GM12865 (cell line): ENCODE results near the gene EXOC4.

Experiments
- DNase-seq: peaks from one replicate; pipeline ENCODE4 v3.0.0; 2010; ENCODE audit warnings: low read depth
- H3K4me3 ChIP-seq: 2 replicates; pipeline ENCODE4 v1.5.1; 2011; ENCODE audit warnings: mild to moderate bottlenecking, low read depth, low read length, control low read depth
- TF ChIP-seq, protein P1 (sequence below): IDR thresholded peaks from 2 replicates; pipeline ENCODE4 v1.5.1; 2011; ENCODE audit warnings: low read length, control low read depth, low read depth, inconsistent platforms; ENCODE audit not compliant: insufficient read depth; ENCODE audit errors: missing control alignments

Gene EXOC4

DNA sequence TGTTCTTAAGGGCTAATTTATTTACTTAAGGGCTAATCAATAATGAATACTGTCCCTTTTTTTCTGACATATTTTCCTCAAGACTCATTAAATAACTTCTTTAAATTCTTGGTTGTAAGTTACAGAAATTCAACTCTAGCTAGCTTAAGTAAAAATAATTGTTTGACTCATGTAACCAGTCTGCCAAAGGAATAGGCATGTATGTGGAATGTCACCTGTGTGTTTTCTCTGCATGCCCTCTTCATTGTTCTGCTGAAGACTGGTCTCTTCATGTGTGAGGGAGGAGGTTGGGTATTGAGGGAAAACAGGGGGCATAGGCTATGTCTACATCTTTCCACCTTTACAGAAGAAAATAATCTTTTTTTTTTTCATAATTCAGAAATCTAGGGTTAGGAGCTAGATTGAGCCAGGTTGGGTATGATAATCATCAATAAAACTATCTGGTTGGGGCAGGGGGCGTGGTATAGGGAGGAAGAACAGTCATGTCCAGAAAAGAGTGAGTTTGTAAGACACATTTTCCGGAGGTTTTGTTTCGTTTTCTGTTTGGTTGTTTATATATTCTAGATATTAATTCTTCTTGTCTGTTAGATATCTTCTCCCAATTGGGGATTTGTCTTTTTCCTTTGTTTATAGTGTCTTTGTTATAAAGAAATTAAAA is 37.9 kb downstream of the EXOC4 start:
- no peak overlapping the region for H3K4me3 ChIP-seq
- no peak for DNase-seq
- TF ChIP-seq, protein P1, sequence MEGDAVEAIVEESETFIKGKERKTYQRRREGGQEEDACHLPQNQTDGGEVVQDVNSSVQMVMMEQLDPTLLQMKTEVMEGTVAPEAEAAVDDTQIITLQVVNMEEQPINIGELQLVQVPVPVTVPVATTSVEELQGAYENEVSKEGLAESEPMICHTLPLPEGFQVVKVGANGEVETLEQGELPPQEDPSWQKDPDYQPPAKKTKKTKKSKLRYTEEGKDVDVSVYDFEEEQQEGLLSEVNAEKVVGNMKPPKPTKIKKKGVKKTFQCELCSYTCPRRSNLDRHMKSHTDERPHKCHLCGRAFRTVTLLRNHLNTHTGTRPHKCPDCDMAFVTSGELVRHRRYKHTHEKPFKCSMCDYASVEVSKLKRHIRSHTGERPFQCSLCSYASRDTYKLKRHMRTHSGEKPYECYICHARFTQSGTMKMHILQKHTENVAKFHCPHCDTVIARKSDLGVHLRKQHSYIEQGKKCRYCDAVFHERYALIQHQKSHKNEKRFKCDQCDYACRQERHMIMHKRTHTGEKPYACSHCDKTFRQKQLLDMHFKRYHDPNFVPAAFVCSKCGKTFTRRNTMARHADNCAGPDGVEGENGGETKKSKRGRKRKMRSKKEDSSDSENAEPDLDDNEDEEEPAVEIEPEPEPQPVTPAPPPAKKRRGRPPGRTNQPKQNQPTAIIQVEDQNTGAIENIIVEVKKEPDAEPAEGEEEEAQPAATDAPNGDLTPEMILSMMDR: no peak

DNA sequence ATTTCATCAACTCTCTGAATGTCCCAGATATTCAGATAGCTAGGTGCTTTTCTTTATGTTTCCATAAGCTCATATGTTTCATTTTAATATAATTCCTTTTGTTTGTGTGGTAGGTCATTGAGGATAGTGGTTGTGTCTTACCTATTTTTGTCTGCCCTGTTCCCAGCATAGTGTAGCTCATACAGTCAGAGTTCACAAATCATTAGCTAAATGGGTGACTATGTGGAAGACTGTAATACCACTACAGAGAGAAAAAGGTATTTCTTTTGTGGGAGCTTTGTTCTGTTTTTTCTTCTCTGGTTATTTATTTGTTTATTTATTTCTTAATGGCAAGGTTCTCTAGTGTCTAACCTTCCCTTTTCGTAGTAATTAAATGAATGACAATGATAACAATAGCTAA is 39.8 kb downstream of the EXOC4 start:
- TF ChIP-seq, protein P1: no peak
- H3K4me3 ChIP-seq: no peak overlapping the region
- DNase-seq: no peak

DNA sequence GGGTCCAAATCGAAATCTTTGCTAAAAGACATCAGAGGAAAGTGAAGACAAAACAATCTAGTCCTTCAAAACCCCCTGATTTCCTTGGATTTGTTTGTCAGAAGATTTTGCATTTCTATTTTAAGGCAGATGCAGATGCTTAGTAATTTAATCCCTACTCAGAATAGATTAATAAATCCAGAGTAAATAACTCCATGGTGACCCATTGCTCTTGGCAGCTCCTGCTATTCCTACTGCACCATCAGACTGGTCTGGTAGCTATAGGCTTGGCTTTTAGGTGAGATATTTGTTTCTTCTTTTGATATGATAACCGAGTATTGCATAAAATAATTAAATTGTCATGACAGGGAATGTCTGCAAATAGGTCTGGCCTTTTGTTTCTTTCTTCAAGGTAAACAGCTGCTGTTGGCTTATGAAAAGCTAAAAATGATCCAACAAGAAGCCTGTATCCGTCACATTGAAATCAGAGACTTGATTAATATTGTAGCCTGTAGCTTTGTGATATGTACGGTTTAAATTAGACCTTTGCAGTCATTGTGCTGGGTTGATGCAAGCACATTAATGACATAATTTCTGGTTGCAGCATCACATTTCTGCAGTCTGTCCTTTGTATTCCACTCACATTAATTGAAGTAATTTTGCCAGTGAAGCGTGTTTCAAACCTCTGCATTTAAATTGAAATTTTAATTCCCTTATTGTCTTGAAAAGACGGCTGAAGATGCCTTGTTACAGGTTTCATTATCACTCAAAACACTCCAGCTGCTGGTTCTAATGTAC is 40.7 kb downstream of the EXOC4 start:
- DNase-seq: no peak
- TF ChIP-seq, protein P1: no peak
- no peak overlapping the region for H3K4me3 ChIP-seq

DNA sequence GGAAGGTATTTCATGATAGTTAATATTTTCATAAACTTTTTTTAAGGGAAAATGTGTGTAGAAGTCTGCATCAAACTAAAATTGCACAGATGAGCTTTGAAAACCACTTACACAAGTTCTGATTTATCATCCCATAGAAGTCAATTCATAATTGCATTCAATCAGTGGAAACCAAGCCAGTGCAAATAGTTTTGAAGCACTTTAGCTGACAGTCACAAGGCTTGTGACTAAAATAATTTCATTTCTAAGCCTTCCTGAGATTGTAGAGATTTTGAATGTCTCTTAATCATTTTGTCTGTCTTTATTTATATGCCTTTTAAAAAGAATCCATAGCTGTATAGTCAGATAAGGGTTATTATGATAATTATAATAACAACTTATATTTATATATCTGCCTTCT is 41.4 kb downstream of the EXOC4 start:
- TF ChIP-seq, protein P1: no peak
- DNase-seq: no peak
- no peak overlapping the region for H3K4me3 ChIP-seq

DNA sequence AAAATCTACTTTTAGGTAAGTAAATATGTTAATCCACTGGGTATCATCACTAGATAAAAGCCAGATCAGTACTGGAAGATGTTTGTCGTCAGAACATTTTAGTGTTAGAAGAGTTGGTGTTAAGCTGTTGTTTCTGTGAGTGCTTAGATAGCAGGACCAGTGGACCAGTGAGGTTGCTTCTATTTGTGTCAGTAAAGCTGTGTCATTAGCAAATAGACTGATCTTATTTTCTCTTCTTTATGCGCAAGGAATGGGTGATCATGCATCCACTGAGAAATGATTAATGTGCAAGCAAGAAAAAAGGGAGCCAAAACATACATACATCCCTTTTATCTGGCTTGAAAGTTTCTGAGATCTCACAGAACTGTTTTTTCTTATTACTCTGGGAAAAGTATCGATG is 42.6 kb downstream of the EXOC4 start:
- TF ChIP-seq, protein P1: no peak
- no peak overlapping the region for H3K4me3 ChIP-seq
- no peak for DNase-seq

DNA sequence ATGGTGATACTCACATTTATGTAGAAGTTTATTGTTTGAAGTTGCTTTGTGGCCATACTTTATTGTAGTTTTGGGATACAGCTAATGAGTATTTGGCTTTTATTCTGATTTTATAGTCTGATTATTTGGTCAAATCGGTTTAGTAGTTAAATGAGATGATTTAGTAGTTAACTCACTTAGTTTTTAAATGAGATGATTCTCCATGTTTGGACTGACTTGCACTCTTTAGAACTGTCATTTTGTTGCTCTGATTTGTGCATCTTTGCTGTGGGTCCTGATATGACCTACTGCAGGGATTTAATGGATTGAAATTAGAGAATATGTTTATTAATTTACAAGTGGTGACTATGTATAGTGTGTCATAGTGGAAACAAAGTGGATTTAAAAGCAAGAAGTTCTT is 44.2 kb downstream of the EXOC4 start:
- H3K4me3 ChIP-seq: no peak overlapping the region
- TF ChIP-seq, protein P1: no peak
- no peak for DNase-seq
